ENCODE data around the gene MEG3.

MEG3 gene

DNA sequence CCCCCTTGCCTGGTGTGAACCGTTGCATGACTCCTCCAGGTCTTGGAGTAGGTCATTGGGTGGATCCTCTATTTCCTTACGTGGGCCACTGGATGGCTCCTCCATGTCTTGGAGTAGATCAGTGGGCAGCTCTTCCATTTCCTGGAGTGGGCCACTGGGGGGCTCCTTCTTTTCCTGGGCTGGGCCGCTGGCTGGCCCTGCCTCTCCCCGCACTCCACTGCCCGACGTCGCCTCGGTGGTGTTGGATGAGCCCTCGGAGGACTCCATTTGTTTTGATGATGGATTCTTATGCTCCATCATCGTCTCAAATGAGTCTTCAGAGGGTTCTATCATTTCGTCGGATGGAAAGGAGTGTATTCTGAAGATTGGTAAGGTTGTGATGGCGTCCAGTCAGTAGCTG, 58.5 kb downstream of the MEG3 start:
- no peak for DNase-seq

- no peak for DNase-seq
Observed at GRCh38 chr14:100885196-100885595, 59.3 kb downstream of the MEG3 start.

GRCh38 chr14:100885617-100886016, 59.7 kb downstream of the MEG3 start:
- DNase-seq, result no peak

DNA sequence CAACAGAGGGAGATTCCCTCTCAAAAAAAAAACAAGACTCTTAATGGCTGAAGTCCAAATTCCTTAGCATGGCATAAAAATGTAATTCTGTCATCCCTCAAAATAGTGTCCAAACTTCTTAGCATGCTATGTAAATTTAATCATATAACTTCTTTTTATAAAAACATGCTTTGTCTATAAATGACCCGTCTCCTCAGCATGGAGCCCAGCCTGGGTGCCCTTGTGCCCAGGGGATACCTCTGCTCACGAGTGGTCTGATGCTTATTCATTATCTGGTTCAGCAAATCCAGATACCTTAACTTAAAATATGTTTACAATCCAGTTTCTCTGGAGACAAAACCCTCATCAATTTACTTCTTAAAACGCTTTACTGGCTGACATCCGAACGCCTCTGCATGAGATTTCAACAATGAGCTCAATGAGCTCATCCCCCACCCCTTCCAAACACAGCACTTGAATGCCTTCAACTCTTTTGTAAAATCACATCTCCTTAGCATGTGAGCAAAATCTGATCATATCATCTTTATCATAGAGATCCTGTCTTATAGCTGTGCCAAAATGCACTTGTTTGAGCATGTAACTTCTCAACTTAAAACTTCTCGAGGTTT, 61.9 kb downstream of the MEG3 start:
- no peak for DNase-seq

DNA sequence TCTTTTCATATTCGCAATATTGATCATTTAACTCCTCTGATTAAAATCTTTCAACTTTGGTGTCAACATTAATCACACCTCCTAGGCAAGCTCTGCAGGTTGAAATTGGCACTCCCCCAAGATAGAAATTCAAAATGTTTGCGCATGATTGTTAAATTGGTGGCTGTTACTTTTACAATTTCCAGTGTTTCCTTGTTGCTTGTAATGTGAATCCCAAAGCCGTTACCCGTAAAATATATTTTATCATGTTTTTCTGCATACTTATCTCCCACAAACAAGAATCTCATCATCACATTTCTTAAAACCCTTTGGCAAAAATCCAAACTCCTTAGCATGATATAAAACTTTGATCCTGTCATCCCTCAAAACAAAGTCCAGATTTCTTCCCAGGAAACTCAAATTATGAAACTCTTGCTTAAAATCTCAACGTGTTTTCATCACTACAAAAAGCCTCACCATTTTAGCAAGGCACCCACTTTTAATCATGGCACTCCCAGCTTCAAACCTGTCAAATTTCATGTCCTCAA, 62.9 kb downstream of the MEG3 start:
- no peak for DNase-seq

- DNase-seq, result no peak
Observed at GRCh38 chr14:100889641-100890040, 63.7 kb downstream of the MEG3 start.

DNA sequence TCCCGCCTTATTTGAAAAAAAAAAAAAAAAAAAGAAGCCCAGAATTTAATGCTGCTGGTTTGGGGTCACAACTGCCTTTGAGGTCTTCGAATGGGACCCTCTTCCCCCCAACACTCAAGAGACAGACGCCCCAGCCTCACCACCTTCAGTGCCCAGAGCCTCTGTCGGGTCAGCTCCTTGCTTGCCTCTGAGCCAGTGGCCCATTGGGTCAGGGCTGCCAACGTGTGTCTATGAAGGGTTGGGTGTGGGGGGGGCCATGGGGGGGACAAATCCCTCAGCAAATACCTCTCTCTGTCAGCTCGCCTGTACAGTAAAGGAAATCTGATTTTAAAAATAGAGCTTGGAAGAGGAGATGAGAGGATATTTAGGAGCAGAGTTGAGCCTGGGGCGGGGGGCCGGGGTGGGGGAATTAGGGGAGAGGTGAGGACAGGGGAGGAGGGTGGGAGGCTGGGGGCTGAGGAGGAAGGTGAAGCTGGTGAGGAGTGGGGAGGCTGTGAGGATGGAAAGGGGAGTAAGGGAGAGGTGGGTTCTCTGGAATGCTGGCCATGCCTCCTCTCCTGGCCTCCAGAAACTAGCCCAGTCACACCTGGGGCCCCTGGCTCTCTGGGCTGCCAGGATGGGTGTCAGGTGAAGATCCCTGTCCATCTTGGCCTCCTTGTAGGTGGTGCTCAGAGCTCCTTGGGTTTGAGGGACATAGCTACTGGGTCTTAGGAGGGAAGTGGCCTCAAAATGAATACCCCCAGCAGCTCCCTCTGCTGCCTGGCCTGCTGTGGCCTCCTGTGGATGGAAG, 64.3 kb downstream of the MEG3 start:
- DNase-seq, result no peak

DNA sequence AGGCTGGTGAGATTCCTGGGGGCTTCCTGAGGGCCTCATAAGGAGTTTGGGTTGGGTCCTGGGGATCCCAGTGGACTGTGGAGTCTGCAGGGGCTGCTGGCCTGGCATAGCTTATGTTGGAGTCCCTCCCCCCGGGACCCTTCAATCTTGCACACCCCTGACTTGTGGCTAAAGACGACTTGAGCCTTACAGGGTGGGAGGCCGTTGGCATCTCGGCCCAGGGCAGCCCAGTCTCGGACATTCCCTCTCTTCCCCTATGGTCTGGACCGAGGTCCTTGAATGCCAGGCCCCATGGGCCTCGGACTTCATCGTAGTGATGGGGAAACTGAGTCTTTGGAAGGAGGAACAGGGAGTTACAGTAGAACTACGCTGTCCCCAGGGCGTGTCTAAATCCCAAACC, 65.1 kb downstream of the MEG3 start:
- DNase-seq, result peak; percentile 19

- peak; percentile 30 for DNase-seq
Observed at GRCh38 chr14:100891501-100892445, 65.9 kb downstream of the MEG3 start.

GRCh38 chr14:100892496-100893227, 66.7 kb downstream of the MEG3 start:
- peak; percentile 7 for DNase-seq

- peak; percentile 20 for DNase-seq
Observed at GRCh38 chr14:100893228-100893601, 67.3 kb downstream of the MEG3 start.

DNA sequence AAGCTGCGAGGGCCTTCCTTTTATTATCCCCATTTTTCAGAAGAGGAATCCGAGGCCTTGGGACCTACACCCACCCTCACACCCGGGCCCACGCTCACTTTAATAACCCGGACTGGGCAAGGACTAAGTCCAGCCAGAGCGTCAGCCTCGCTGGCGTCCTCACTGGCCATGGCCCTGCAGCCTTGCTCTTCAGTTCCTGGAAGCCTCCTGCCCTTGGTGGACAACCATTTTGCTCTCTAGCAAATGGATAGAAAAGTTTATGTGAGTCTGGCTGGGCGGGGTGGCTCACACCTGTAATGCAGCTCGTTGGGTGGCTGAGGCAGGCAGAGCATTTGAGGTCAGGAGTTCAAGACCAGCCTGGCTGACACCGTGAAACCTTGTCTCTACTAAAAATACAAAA, 67.8 kb downstream of the MEG3 start:
- DNase-seq, result peak; percentile 13

DNA sequence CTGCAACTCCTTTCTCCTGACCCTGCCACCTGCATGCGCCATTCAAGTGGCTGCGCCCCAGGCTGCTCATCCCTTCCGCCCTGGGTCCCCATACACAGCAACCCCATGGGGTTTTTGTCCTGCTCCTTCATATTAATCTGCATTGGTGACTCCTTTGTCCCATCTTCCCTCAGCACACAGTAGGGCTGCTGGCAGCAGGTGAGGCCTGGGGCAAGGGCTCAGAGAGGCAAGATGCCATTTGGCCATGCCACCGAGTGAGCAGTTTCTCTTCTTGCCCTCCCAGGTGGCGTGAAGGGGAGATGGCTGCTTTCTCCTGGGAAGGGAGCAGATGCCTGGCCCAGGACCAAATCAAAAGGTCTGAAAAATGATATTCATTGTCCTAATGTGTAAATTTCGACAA, 68.5 kb downstream of the MEG3 start:
- DNase-seq, result peak; percentile 14

DNA sequence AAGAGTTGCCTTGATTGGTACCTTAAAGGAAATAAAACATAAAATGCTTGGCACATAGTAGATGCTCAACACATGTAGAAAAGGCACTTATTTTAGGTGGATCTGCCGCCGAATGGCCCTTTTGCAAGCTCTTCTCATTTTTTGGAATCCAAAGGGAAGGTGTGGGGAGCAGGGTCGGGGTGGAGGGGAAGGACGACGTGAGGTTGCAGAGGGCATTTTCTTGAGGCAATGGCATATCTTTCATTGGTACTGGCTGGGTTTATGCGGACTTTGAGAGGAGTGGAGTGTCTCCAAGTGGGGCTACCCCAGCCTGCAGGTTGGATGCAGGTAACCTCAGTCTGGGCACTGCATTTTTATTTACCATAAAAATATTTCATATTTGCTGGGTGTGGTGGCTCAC, 69.5 kb downstream of the MEG3 start:
- DNase-seq, result peak; percentile 22

DNA sequence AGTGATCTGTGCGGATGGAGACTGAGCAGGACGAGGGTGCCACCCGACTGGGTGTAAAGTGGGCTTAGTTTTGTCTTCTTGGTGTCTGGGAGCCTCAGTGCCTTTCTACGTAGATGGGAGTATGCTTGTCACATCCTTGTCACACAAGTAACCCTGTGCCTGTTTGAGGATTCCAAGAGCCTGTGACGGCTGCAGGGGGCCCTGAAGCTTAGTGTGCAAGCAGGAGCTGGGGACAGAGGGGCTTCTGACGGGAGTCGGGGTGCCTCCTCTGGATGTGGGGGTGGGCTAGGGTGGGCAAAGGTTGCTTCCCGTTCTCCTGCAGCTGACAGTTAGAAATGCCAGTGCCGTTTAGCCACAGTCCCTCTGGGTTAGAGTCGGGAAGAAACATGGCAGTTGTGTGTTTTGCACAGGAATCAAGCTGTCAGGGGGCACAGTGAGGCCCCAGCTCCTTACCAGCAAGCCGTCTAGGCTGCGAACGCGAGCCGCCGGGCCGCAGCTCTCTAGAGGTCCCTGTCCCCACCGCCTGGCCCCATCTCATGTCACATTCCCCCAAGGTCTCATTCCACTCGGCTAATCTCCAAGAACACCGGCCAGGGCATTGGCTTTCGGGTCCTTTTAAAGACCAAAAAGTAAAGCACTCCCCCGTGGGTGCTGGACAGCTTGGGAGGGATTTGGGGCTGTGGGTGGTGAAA, 70.6 kb downstream of the MEG3 start:
- DNase-seq, result peak; percentile 46

- DNase-seq, result peak; percentile 30
Observed at GRCh38 chr14:100898465-100898864, 72.5 kb downstream of the MEG3 start.

DNA sequence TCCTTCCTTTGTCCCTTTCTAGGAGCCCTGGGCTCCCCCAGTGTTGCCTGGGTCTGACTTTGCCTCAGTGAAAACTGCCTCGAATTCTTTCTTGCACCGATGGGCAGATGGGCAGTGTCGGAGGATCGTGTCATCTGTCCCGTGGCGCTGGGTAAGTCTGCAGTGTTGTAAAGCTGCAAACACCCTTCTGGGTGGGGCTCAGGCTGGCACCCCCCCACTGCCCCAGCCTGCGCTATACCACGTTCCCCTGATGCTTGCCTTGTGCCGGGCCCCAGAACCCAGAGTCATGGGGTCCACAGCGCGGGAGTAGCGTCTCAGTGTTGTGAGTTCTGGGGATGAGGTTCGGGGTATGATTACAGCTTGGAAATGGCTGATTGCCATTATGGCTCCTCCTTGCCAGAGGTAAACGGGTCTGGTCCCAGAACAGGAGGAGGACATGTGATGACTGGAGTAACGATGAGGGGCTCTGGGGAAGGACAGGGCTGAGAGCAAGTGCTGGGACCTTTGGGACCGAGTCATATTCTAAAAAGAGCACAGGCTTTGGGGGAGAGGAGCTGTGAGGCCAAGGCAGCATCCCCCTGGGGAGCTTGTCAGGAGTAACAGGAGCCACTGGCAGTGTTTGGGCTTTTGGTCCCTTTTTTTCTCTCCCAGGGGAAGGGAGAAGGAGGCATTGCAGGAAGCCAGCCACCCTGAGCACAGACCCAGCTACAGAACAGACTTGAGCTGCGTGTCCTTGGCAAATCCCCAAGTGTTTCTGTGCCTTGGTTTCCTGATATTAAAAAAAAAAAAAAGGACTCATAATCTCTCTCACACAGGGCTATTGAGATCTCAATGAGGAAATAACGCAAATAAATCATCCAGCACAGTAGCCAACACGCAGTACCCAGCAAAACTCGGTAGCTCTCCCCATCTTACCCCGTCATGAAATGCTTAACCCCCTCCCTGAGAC, 73.3 kb downstream of the MEG3 start:
- DNase-seq, result peak; percentile 44

DNA sequence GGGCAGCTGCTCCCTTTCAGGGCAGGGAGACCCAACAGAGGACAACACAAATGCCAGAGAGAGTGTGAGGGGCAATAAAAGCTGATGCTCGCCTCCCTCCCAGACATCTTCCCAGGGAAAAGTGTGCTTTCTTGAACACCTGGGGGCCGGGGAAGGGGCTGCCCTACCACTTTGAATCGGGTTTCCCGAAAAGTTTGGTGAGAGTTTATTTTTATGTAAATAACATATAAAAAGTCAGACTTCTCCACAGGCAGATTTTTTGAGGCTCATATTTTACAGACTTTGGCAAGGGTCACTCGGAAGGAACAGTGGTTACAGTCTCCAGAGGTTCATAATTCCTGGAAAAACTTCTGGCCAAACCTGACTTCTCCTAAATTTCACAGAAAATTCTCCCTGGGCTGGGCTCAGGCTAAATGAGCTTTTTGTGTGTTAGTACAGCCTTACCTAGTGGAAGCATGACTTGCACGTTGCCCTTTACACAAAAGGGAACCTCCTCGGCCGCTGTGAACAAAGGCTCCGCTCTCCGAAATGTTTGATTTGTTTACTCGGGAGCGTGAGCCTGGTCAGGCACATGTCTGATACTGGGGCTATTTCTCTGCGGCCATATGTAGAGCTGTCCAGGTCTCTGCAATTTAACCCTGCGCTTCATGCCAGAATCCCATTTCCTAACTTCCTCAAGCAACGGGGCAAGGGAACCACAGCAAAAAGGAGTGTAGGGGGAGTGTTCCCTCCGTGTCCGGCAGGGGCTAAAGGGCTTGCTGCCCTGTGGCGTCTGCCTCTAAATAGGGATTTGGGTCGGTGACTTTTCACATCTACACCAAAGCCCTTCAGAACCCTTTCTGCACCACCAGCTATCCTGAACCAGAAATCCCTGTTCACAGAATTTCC, 74.2 kb downstream of the MEG3 start:
- peak; percentile 67 for DNase-seq

DNA sequence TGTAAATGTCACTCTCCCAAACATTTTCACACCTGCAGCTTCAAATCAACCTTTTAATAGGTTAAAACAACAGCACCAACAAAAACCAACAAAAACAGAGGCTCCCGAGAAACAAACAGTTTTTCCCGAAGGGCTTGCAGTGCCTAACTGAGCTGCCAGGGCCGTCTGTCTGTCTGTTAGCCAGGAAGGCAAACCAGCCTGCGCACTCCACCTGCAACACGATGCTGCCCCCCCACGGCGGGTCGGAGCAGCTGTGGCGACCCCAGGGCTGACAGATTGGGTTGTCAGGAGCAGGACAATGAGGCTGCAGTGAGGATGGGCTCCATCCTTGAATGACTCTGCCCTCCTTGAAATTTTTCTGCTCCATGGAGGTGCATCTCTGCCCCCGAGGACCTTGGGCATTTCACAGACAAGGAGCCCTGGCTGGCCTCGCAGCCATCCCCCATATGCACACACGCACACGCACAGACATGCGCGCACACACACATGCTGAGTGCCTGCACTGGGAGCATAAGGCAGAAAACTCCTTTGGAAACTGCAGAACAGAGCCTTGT, 75.0 kb downstream of the MEG3 start:
- peak; percentile 87 for DNase-seq
